GM19351 (cell line): ENCODE results near the gene MYO1E.

Experiments used
- ATAC-seq: cut with Tn5 transposase; IDR thresholded peaks from one replicate; pipeline ENCODE4 v1.9.1; 2021; ENCODE audit warnings: mild to moderate bottlenecking, moderate library complexity; ENCODE audit not compliant: unreplicated experiment

MYO1E gene

DNA sequence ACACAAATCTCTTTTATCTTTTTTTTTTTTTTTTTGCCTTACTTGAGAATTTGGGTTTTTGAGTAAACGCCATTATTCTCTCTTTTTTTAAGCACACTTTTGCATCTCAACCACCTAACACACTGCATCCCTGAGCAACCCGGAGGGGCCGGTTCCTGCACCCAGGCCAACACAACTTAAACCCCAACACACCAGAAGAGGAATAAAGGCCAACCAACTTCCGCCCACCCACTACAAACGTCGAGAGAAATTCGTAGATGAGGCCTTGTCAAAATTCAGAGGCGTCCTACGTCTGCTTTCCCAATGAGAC, 268.1 kb downstream of the MYO1E start:
- ATAC-seq: peak; percentile 39

DNA sequence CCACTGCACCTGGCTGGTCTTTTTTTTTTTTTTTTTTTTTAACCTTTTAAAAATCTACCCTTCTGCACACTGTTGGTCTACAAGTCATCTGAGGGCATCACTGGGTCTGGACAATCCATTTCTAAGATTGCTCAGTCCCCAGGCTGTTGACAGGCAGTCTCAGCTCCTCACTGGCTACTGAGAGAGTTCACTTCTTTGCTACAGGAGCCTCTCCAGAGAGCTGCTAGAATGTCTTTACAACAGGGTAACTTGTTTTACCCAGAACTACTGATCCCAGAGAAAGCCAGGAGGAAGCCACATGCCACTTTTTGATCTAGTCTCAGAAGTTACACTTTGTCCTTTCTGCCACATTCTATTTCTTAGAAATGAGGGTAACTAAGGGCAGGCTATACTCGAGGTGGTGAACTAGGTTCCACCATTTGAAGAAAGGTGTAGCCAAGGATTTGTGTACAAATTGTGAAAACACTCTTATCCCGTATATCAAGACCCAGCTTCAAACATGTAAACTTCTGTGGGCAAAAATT, 273.4 kb downstream of the MYO1E start:
- ATAC-seq: no peak

DNA sequence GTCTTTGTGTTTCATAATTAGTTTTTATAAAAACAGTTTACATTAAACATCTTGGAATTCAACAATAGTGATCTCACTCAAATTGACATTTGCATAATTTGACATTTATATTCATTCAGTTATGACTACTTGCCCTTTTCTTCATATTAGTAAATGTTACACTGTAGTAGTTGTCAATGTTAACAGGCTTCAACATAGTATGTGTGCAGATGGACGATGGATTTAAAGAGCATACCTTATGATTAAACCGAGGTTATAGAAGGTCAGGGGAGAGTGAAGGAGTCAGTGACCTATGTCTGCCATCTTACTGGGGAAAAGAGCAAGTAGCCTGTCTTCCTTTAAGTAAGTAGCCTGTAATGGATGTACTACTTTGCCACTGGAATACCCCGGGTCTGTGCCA, 276.2 kb downstream of the MYO1E start:
- no peak for ATAC-seq

DNA sequence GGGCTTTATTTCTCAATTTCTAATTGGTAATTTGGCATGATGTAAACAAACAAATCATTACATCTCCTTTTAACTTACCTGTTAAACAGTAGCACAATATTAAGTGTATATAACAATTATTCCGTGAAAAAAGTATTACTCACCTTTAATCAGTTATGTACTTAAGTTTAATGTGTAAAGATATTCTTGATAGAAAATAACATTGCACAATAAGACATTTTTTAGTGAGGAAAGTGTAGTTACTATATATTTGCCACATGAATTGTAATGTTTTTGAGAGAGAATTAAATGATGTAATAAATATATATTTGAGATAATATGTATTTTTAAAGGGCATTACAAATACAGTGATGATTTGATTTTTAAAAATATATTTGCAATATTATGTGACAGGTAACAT, 278.6 kb downstream of the MYO1E start:
- no peak for ATAC-seq

DNA sequence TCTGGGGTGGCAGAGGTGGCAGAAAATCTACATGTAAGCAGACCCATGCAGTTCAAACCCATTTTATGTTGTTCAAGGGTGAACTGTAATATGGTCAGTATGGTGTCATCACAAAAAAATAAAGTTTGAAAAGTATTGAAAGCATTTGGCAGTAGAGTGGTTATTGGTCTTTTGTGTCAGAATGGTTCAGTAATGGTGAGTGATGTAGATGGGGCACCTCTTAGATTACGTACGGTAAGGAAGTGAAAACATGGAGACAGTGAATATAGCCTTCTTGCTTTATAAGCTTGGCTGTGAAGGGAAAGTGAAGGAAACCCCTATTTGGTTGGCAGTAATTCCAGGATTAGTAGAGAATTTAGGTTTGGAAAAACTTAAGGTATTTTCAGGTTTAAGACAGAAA, 284.9 kb downstream of the MYO1E start:
- ATAC-seq: no peak
